ENCODE data around the gene TNFAIP8L1.

- TF ChIP-seq YY1 (IDR thresholded peaks at IDR 0.05; ENCODE audit: low read depth) (no peak), TEAD4 (IDR thresholded peaks at IDR 0.05) (no peak), EP300 (IDR thresholded peaks at IDR 0.05; ENCODE audit: borderline replicate concordance) (no peak)
Measured at GRCh38 chr19:4657262-4657661, 17.9 kb downstream of the TNFAIP8L1 start.

Measured in Ishikawa (cell line).